K562 (cell line): ENCODE measurements around the gene TRIM36. TPM values are rescaled to one million over a fixed set of nuclear protein-coding genes. Genes with fewer than 3 reads are reported as not detected.

Experiments used
- ATAC-seq: fragments of 200-7000 bp; cut with Tn5 transposase; 3 replicates; pipeline ENCODE4 v1.9.1; 2020; ENCODE audit warnings: moderate library complexity
- BruUV-seq: library from RNA; stranded (reverse); fragments of 400-500 nt; replicated peaks from 2 replicates; lab custom pipeline; 2021; lab: Mats Ljungman, UMichigan
- CTCF ChIA-PET: fragments of 300-600 bp; formaldehyde crosslinking; extraction: SDS; loops from one replicate; lab custom pipeline; 2021; ENCODE audit warnings: low intra/inter-chr PET ratio; lab: Yijun Ruan, JAX
- POLR2A ChIA-PET: fragments of 300-600, 350-650 bp; sonication (Branson Sonifier 250); formaldehyde crosslinking; extraction: SDS; loops from one replicate; lab custom pipeline; 2021; ENCODE audit warnings: antibody characterized with exemption, inconsistent platforms; lab: Yijun Ruan, JAX
- DNase-seq, 4 experiments: peaks; one replicate each; pipeline versions ENCODE4 v3.0.0 to v3.0.0-alpha.2; 2011 to 2018; ENCODE audit warnings: low spot score in 3 of 4, mixed read lengths in 3 of 4; ENCODE audit errors: extremely low read depth in 1 of 4
- FAIRE-seq: peaks from 2 replicates; lab custom pipeline; 2011; peaks lifted over from hg19 to GRCh38; lab: Jason Lieb, UNC
- H2AFZ ChIP-seq: 2 replicates; pipeline ENCODE4 v1.6.0; 2011; ENCODE audit warnings: low read depth, low read length, control low read depth, inconsistent platforms
- H3K27ac ChIP-seq: fragments of 200-600 bp; 3 replicates; pipeline ENCODE4 v1.8.0; 2011; ENCODE audit warnings: low read depth, mild to moderate bottlenecking, control low read depth, inconsistent platforms, low read length, moderate library complexity, mixed read lengths; ENCODE audit errors: extremely low read depth
- H3K27me3 ChIP-seq, 2 experiments: fragments of 300-600 bp in 1 of 2; 2 replicates in 1 of 2; 3 replicates in 1 of 2; pipeline versions ENCODE4 v1.6.0 to v1.8.0; 2011; ENCODE audit warnings: inconsistent platforms in 2 of 2, low read length in 2 of 2, mild to moderate bottlenecking in 1 of 2, mixed read lengths in 1 of 2, moderate library complexity in 1 of 2; ENCODE audit not compliant: control insufficient read depth in 2 of 2, insufficient read depth in 2 of 2
- H3K36me3 ChIP-seq: fragments of 300-600 bp; 3 replicates; pipeline ENCODE4 v1.8.0; 2011; ENCODE audit warnings: mild to moderate bottlenecking, low read length, inconsistent platforms; ENCODE audit not compliant: control insufficient read depth, insufficient read depth
- H3K4me1 ChIP-seq, 2 experiments: fragments of 200-600 bp in 1 of 2; replicated peaks in 1 of 2; 2 replicates in 1 of 2; 3 replicates in 1 of 2; pipeline versions ENCODE4 v1.5.1 to v1.8.0; 2011; ENCODE audit warnings: inconsistent platforms in 2 of 2, low read length in 2 of 2, mild to moderate bottlenecking in 1 of 2, mixed read lengths in 1 of 2, moderate library complexity in 1 of 2; ENCODE audit not compliant: control insufficient read depth in 2 of 2, insufficient read depth in 2 of 2
- H3K4me2 ChIP-seq: 2 replicates; pipeline ENCODE4 v1.6.1; 2011; ENCODE audit warnings: low read length, control low read depth, inconsistent platforms, mixed read lengths; ENCODE audit not compliant: insufficient read depth
- H3K4me3 ChIP-seq: fragments of 200-600 bp; sonication (generic), shearing (Covaris generic); 2 replicates; pipeline ENCODE4 v1.5.1; 2016; ENCODE audit warnings: control low read depth, inconsistent platforms
- H3K79me2 ChIP-seq: fragments of 200-600 bp; 3 replicates; pipeline ENCODE4 v1.8.0; 2011; ENCODE audit warnings: low read length, inconsistent platforms; ENCODE audit not compliant: control insufficient read depth, insufficient read depth
- H3K9ac ChIP-seq, 2 experiments: 2 replicates each; pipeline versions ENCODE4 v1.6.0 to v1.6.1; 2011; ENCODE audit warnings: low read depth in 2 of 2, low read length in 2 of 2, control low read depth in 1 of 2, inconsistent platforms in 1 of 2, mild to moderate bottlenecking in 1 of 2, mixed read lengths in 1 of 2; ENCODE audit not compliant: insufficient read depth in 1 of 2
- H3K9me1 ChIP-seq: one replicate; pipeline ENCODE4 v1.6.0; 2011; ENCODE audit warnings: inconsistent platforms, mild to moderate bottlenecking, low read length, moderate library complexity; ENCODE audit not compliant: control insufficient read depth, insufficient read depth
- H3K9me3 ChIP-seq: replicated peaks from 2 replicates; pipeline ENCODE4 v1.5.1; 2011; ENCODE audit warnings: low read depth, low read length, inconsistent platforms; ENCODE audit not compliant: control insufficient read depth, insufficient read depth
- H4K20me1 ChIP-seq: replicated peaks from 2 replicates; pipeline ENCODE4 v1.6.1; 2011; ENCODE audit warnings: low read length, inconsistent platforms, mixed read lengths; ENCODE audit not compliant: control insufficient read depth, insufficient read depth
- CC2D1A ChIP-seq: fragments of 450-650 bp; IDR thresholded peaks from 2 replicates; pipeline ENCODE4 v1.6.1; 2017; ENCODE audit warnings: mild to moderate bottlenecking
- CHD2 ChIP-seq: IDR thresholded peaks from 2 replicates; pipeline ENCODE4 v1.6.1; 2011; ENCODE audit warnings: low read depth, low read length
- CREB5 ChIP-seq: fragments of 250-450 bp; sonication (Bioruptor Pico); IDR thresholded peaks from 2 replicates; pipeline ENCODE4 v1.5.0; 2020; ENCODE audit warnings: mild to moderate bottlenecking
- DNMT1 ChIP-seq: fragments of 450-650 bp; IDR thresholded peaks from 2 replicates; pipeline ENCODE4 v1.6.1; 2016; ENCODE audit warnings: antibody characterized with exemption, mild to moderate bottlenecking
- HMG20B ChIP-seq: fragments of 250-450 bp; sonication (Bioruptor Pico); IDR thresholded peaks from 2 replicates; pipeline ENCODE4 v1.5.0; 2021; ENCODE audit warnings: mild to moderate bottlenecking
- MAFK ChIP-seq: IDR thresholded peaks from 2 replicates; pipeline ENCODE4 v1.6.1; 2011; ENCODE audit warnings: low read length, improper control_type of control experiment
- MITF ChIP-seq: IDR thresholded peaks from 2 replicates; pipeline ENCODE4 v1.6.1; 2014; ENCODE audit warnings: antibody characterized with exemption
- NCOR1 ChIP-seq: fragments of 450-650 bp; IDR thresholded peaks from 2 replicates; pipeline ENCODE4 v1.6.1; 2016; ENCODE audit warnings: mild to moderate bottlenecking, moderate library complexity
- NRF1 ChIP-seq, 2 experiments: fragments of 450-650 bp; IDR thresholded peaks in 1 of 2; conservative IDR thresholded peaks in 1 of 2; 2 replicates each; pipeline ENCODE4 v1.6.1; 2014; ENCODE audit warnings: mild to moderate bottlenecking in 2 of 2
- YY1 ChIP-seq, 3 experiments: IDR thresholded peaks; 2 replicates each; pipeline ENCODE4 v1.6.1; 2011; ENCODE audit warnings: low read length in 2 of 3, mild to moderate bottlenecking in 2 of 3, moderate library complexity in 2 of 3, borderline replicate concordance in 1 of 3, control low read depth in 1 of 3, low read depth in 1 of 3; ENCODE audit not compliant: insufficient read depth in 3 of 3, insufficient replicate concordance in 2 of 3, control insufficient read depth in 1 of 3, insufficient read length in 1 of 3; ENCODE audit errors: extremely low read depth in 1 of 3
- ZNF12 ChIP-seq: sonication (generic); formaldehyde crosslinking; IDR thresholded peaks from 2 replicates; pipeline ENCODE4 v1.4.0; 2020; ENCODE audit warnings: mild to moderate bottlenecking, missing genetic modification reagents
- ZNF695 ChIP-seq: fragments of 450-650 bp; formaldehyde crosslinking; IDR thresholded peaks from 2 replicates; pipeline ENCODE4 v1.4.0; 2020; ENCODE audit warnings: mild to moderate bottlenecking, moderate library complexity
- WGBS: fragments of 100-300 bp; shearing (Covaris generic); methylation state at CpG from one replicate; pipeline ENCODE4 v1.1.6; 2016; ENCODE audit warnings: low coverage, mixed read lengths; ENCODE audit not compliant: insufficient coverage; ENCODE audit errors: missing lambda C conversion rate; 5-methylcytosine and 5-hydroxymethylcytosine counted together
- in situ Hi-C: fragments of 300-500 bp; cut with MboI; formaldehyde crosslinking; loops from 4 replicates; pipeline ENCODE4 v1.15.0; 2018; ENCODE audit warnings: inconsistent platforms, mixed read lengths
- intact Hi-C: fragments of 100-400 bp; cut with micrococcal nuclease; formaldehyde crosslinking; loops from 2 replicates; pipeline ENCODE4 v1.14.2; 2022
- polyA plus RNA-seq, 8 experiments: library from polyadenylated mRNA; depleted of rRNA in 4 of 8; stranded (reverse) in 5 of 8; unstranded in 3 of 8; fragments of >200 nt; fragmentation: Nextera tagmentation in 2 of 8; fragmentation: Illumina TruSeq in 1 of 8; extraction: Ambion mirVana in 2 of 8; extraction: Trizol in 1 of 8; gene quantifications; 2 replicates each; pipeline versions ENCODE4 v1.2.1 to v1.2.3, GENCODE V29; 2011 to 2014; ENCODE audit warnings: inconsistent platforms in 1 of 8, missing spikeins in 1 of 8
- total RNA-seq, 7 experiments: library from RNA; depleted of rRNA in 6 of 7; stranded (reverse); fragments of >200 nt in 6 of 7; fragmentation: Illumina TruSeq in 2 of 7; extraction: Trizol in 2 of 7; gene quantifications; 2 replicates each; pipeline versions ENCODE4 v1.2.1 to v1.2.3, GENCODE V29; 2011 to 2021; ENCODE audit warnings: low replicate concordance in 1 of 7

The TRIM36 gene
- total and polyA plus RNA-seq, 9 of the 15 experiments (the other 6 are each of a cell fraction or from before 2014, with no cell fraction given), result 0.10 to 0.71 (median 0.31) TPM

- WGBS, result 48% methylated on average over 16 of the region's 16 CpGs
- CTCF ChIA-PET, result no interaction called here
- Histone ChIP-seq H3K9me1 (no peaks in the 10 kb centered on the region), H3K36me3 (no peaks in the 10 kb centered on the region), H3K79me2 (no peaks in the 10 kb centered on the region), H2AFZ (no peak overlapping the region), H3K27me3 (peaks cover 0 to 14% of the 10 kb centered on the region in 2 experiments; a peak in 3 of 5 replicates), H3K9me3 (no peaks in the 10 kb centered on the region), H3K9ac (no peak overlapping the region), H3K4me2 (no peak overlapping the region), H3K4me3 (no peak overlapping the region), H4K20me1 (no peaks in the 10 kb centered on the region), H3K27ac (no peak overlapping the region), H3K4me1 (peaks cover 0 to 20% of the 10 kb centered on the region in 2 experiments; a peak in 2 of 5 replicates)
- BruUV-seq, result no TSS peak
- ATAC-seq (no peak), DNase-seq (no peak), FAIRE-seq (no peak)
- intact Hi-C loops (loop anchor here (5.0 kb wide), 1 partner anchor 74 kb away; no protein-coding TSS in a partner anchor), in situ Hi-C loops (no loop called here)
- POLR2A ChIA-PET, result no interaction called here
- no peak for TF ChIP-seq CHD2
- TF ChIP-seq NRF1 (conservative IDR thresholded peaks at IDR 0.05 in 1 of 2, IDR thresholded peaks at IDR 0.05 in 1 of 2), result no peak
- no peak for TF ChIP-seq ZNF12 (CRISPR knock-in tag)
- TF ChIP-seq DNMT1, result no peak
- TF ChIP-seq YY1 (IDR thresholded peaks at IDR 0.05; ENCODE audit: borderline replicate concordance in 1 of 3, control insufficient read depth in 1 of 3, extremely low read depth in 1 of 3, insufficient read depth in 3 of 3, insufficient read length in 1 of 3, insufficient replicate concordance in 2 of 3, low read depth in 1 of 3, low read length in 2 of 3), result no peak
- TF ChIP-seq MITF, result no peak
- TF ChIP-seq NCOR1, result no peak
- TF ChIP-seq CC2D1A, result no peak
- TF ChIP-seq CREB5 (CRISPR knock-in tag), result no peak
- TF ChIP-seq ZNF695, result no peak
- no peak for TF ChIP-seq MAFK
- no peak for TF ChIP-seq HMG20B
Observed at GRCh38 chr5:115170929-115171510, 1.3 kb upstream of the TRIM36 start.
